Ascending aorta (tissue), 2 donors: ENCODE data around the gene DZIP1L. TPM values are rescaled to one million over a fixed set of nuclear protein-coding genes. Genes with fewer than 3 reads are reported as not detected.

Source experiments
- DNase-seq, 2 donors: peaks; one replicate each; pipeline ENCODE4 v3.0.0-alpha.2; 2019; ENCODE audit warnings: low spot score in 2 of 2
- H3K27ac ChIP-seq, 2 donors: fragments of 200-600 bp; sonication (generic); one replicate each; pipeline ENCODE4 v1.5.1; 2016 to 2017; ENCODE audit warnings: mild to moderate bottlenecking in 1 of 2
- H3K27me3 ChIP-seq: fragments of 200-600 bp; sonication (generic); one replicate; pipeline ENCODE4 v1.5.1; 2017
- H3K36me3 ChIP-seq, 2 donors: fragments of 200-600 bp; sonication (generic); one replicate each; pipeline ENCODE4 v1.5.1; 2016
- H3K4me1 ChIP-seq, 2 donors: fragments of 200-600 bp; sonication (generic); one replicate each; pipeline ENCODE4 v1.5.1; 2016 to 2017; ENCODE audit warnings: mild to moderate bottlenecking in 1 of 2
- H3K4me3 ChIP-seq, 2 donors: fragments of 200-600 bp; sonication (generic); one replicate each; pipeline ENCODE4 v1.5.1; 2016 to 2017; ENCODE audit warnings: mild to moderate bottlenecking in 1 of 2
- H3K9me3 ChIP-seq, 2 donors: fragments of 200-600 bp; sonication (generic); one replicate each; pipeline ENCODE4 v1.5.1; 2016
- CTCF ChIP-seq, 3 experiments: fragments of 200-600 bp in 2 of 3; fragments of 450-650 bp in 1 of 3; sonication (generic) in 2 of 3; IDR thresholded peaks; one replicate each; pipeline ENCODE4 v1.5.1; 2016 to 2019; ENCODE audit warnings: antibody characterized with exemption in 3 of 3, mild to moderate bottlenecking in 1 of 3, moderate library complexity in 1 of 3
- intact Hi-C: fragments of 100-400 bp; cut with DNase I; formaldehyde crosslinking; loops from one replicate; pipeline ENCODE4 v1.15.1; 2023
- total RNA-seq: library from RNA; depleted of rRNA; stranded (reverse); fragments of >200 nt; gene quantifications from one replicate; pipeline ENCODE4 v1.1.0, GENCODE V29; 2016

The DZIP1L gene
- total RNA-seq, 1 donor from 2014 or later: 23.1 TPM

DNA sequence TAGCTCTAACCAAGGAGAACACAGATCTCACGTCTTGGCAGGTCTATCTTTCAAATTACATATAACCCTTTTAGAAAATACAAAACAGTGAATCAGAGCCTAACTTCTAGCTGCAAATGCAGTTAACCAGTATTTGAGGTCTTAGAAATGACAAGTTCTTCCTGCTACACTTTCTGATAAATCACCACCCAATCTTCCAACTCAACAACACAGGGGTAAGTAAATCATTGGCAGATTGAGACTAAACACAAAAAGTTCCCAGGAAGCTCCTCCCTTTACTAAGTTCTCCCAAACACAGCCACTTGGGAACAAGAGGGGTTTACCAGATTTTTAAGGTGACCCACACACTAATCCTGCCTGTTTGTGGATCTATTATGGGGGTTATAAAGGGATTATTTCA lies 16.8 kb upstream of the DZIP1L start, which contains the start of gene A4GNT:
Gene A4GNT (minus strand): TSS at position 152 of the 400 bp plus-strand sequence. CDS start 1,134 bp downstream, outside the sequence.
- H3K27me3 ChIP-seq: no peaks in the 10 kb centered on the region
- H3K27ac ChIP-seq: no peak within 1 kb of the TSS
- H3K9me3 ChIP-seq: no peaks in the 10 kb centered on the region
- H3K36me3 ChIP-seq: no peaks in the 10 kb centered on the region
- TF ChIP-seq CTCF (IDR thresholded peaks at IDR 0.05): no peak
- H3K4me1 ChIP-seq: no peaks in the 10 kb centered on the region
- intact Hi-C loops: no loop called here
- DNase-seq: no peak
- no peak within 1 kb of the TSS for H3K4me3 ChIP-seq

DNA sequence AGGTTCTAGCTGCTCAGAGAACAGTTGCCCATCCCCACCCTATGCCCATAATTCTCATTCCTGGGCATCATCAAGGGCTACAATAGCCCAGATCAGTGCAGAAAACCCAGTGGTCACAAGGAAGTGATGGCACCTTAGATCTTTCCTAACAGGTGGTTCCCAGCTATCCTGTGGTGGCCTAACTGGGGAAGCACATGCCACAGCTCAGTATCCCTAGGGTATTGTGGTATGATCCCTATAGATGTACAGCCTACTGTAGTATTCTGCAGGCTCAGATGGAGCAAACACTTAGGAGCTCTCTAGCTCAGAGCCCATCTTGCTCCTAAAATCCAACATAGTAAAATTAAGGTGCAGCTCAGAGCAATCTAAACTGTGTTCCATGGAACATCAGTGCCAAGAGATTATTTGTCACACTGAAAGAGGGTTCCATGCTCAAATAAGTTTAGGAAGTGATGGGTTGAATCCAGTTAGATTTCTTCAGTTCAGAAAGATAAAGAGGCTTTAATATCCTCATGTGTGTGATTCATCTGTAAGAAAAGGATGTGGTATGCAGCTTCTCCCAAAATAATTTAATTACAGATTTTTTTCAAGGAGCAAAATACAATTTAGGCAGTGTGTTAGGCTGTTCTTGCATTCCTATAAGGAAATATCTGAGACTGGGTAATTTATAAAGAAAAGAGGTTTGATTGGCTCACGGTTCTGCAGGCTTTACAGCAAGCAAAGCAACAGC lies 12.4 kb upstream of the DZIP1L start:
- H3K9me3 ChIP-seq: no peaks in the 10 kb centered on the region
- no peaks in the 10 kb centered on the region for H3K36me3 ChIP-seq
- no peak overlapping the region for H3K27ac ChIP-seq
- no peak for TF ChIP-seq CTCF (IDR thresholded peaks at IDR 0.05)
- DNase-seq: no peak
- H3K4me1 ChIP-seq: no peaks in the 10 kb centered on the region
- no peak overlapping the region for H3K4me3 ChIP-seq
- no peaks in the 10 kb centered on the region for H3K27me3 ChIP-seq
- intact Hi-C loops: no loop called here

DNA sequence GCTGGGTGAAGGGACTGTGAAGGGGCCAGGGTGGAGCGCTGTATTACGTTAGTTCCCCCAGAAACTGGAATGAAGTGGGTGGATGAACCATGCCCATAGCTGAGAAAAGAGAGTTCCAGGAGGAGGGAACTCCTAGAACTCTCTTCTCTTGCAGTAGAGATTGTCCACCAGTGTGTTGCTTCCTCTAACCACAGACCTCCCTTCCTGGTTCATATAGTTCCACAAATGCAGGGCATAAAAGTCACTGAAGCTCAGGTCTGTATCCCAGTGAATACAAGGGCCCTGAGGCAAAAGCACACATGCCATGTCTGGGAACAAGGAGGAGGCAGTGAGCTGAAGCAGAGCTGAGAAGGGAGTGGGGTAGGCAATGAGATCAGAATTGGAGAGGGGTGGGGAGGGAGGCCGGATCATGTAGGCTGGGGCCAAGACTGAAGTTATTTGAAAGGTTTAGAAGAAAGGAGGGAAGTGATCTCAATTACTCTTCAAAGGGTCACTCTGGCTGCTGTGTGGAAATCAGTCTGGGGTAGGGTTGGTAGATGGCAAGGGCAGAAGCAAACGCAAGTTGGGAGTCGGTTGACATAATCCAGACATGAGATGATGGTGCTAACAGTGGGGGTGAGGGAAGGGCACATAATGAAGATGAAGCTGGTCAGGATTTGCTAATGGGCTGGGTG lies 10.3 kb upstream of the DZIP1L start:
- H3K4me1 ChIP-seq: no peaks in the 10 kb centered on the region
- no peaks in the 10 kb centered on the region for H3K36me3 ChIP-seq
- no peak overlapping the region for H3K4me3 ChIP-seq
- no peak for TF ChIP-seq CTCF (IDR thresholded peaks at IDR 0.05)
- H3K27me3 ChIP-seq: no peaks in the 10 kb centered on the region
- no peaks in the 10 kb centered on the region for H3K9me3 ChIP-seq
- DNase-seq: no peak
- intact Hi-C loops: no loop called here
- H3K27ac ChIP-seq: no peak overlapping the region

DNA sequence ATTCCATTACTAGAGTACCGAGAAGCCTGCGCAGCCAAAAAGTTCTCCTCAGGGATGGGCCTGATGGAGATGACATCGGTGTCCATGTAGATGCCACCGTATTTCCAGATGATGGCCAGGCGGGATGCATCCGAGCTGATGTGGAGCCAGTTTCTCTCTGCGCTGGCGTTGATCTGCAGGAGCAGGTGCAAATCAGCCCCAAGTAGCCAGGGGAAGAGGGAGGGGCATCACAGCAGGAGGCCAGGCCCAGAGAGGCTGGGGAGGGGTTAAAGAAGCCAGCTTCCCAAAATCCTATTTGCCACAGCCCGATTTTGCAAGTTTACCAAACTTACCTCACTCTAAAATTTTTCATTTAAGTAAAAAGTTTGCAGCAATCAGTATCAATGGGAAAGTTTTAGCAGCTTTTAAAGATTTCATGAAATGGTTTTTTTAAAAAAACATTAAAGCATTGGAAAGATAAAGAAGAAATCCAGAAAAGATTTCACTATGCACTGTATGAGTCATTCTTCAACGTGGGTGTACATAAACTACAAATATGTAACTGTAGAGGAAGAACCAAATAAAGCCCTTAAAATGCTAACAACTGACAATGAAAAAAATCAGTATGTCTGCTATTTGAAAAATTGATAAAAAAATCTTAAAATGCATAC lies 9.4 kb upstream of the DZIP1L start:
- intact Hi-C loops: no loop called here
- H3K27ac ChIP-seq: no peak overlapping the region
- no peak for TF ChIP-seq CTCF (IDR thresholded peaks at IDR 0.05)
- no peaks in the 10 kb centered on the region for H3K4me1 ChIP-seq
- no peaks in the 10 kb centered on the region for H3K9me3 ChIP-seq
- no peak overlapping the region for H3K4me3 ChIP-seq
- no peaks in the 10 kb centered on the region for H3K27me3 ChIP-seq
- DNase-seq: no peak
- no peaks in the 10 kb centered on the region for H3K36me3 ChIP-seq

DNA sequence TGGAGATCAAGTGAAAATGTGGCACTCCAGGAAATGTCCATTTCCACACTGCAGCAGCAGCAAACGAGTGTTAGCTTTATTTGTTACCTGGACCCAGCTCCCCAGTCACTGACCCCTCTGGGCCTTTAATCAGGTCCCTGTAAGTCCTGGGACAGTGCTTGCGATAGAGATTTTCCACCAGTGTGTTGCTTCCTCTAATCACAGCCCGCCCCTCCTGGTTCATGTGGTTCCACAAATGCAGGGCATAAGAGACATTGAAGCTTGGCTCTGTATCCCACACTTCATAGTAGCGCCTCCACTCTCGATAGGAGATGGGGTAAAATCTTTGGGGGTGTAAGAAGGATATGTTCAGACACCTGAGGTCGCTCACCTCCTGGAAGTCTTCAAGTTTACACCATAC lies 8.8 kb upstream of the DZIP1L start:
- no peak for DNase-seq
- Histone ChIP-seq H3K27ac (no peak overlapping the region), H3K4me3 (no peak overlapping the region), H3K36me3 (no peaks in the 10 kb centered on the region), H3K27me3 (no peaks in the 10 kb centered on the region), H3K4me1 (no peaks in the 10 kb centered on the region), H3K9me3 (no peaks in the 10 kb centered on the region)
- no peak for TF ChIP-seq CTCF (IDR thresholded peaks at IDR 0.05)
- intact Hi-C loops: no loop called here
